Esophagus squamous epithelium (tissue), 5 donors: ENCODE results near the gene MAPKAPK3. TPM values are rescaled to one million over a fixed set of nuclear protein-coding genes. Genes with fewer than 3 reads are reported as not detected.

Experiments
- DNase-seq: peaks from one replicate; lab custom pipeline; 2025; lab: John Stamatoyannopoulos, UW
- H3K27ac ChIP-seq, 4 donors: fragments of 200-600 bp; sonication (generic); one replicate each; pipeline ENCODE4 v1.5.1; 2016 to 2019; ENCODE audit warnings: mild to moderate bottlenecking in 1 of 4
- H3K27me3 ChIP-seq, 4 donors: fragments of 200-600 bp; sonication (generic); 1 replicate in 3 of 4; 2 replicates in 1 of 4; pipeline versions ENCODE4 v1.5.1 to v1.6.0; 2017 to 2021; ENCODE audit warnings: antibody characterized with exemption in 1 of 4
- H3K36me3 ChIP-seq, 3 donors: fragments of 200-600 bp; sonication (generic); one replicate each; pipeline ENCODE4 v1.5.1; 2016 to 2019
- H3K4me1 ChIP-seq, 3 donors: fragments of 200-600 bp; sonication (generic); one replicate each; pipeline ENCODE4 v1.5.1; 2017 to 2019
- H3K4me3 ChIP-seq, 4 donors: fragments of 200-600 bp; sonication (generic); 1 replicate in 3 of 4; 2 replicates in 1 of 4; pipeline ENCODE4 v1.5.1; 2016 to 2019; ENCODE audit warnings: mild to moderate bottlenecking in 2 of 4, moderate library complexity in 1 of 4
- H3K9me3 ChIP-seq, 3 donors: fragments of 200-600 bp; sonication (generic); one replicate each; pipeline ENCODE4 v1.5.1; 2016 to 2019
- POLR2A ChIP-seq, 4 donors: fragments of 450-650 bp; IDR thresholded peaks; one replicate each; pipeline ENCODE4 v1.6.1; 2017; ENCODE audit warnings: antibody characterized with exemption in 4 of 4, mild to moderate bottlenecking in 4 of 4, moderate library complexity in 3 of 4
- WGBS, 2 donors: methylation state at CpG; one replicate each; pipeline ENCODE4 v1.1.5; 2018; 5-methylcytosine and 5-hydroxymethylcytosine counted together
- intact Hi-C: fragments of 100-400 bp; cut with DNase I; formaldehyde crosslinking; loops from one replicate; pipeline ENCODE4 v1.15.0; 2022
- total RNA-seq, 4 donors: library from RNA; depleted of rRNA; stranded (reverse); fragments of >200 nt; gene quantifications; one replicate each; pipeline ENCODE4 v1.1.0, GENCODE V29; 2016
- TF ChIP-seq, protein P1 (sequence below), 6 experiments: fragments of 450-650 bp in 4 of 6; fragments of 200-600 bp in 2 of 6; sonication (generic) in 2 of 6; IDR thresholded peaks; one replicate each; pipeline ENCODE4 v1.5.1; 2016 to 2019; ENCODE audit warnings: antibody characterized with exemption in 6 of 6, mild to moderate bottlenecking in 4 of 6, moderate library complexity in 4 of 6
- donor health status: DM: yes; HTN: yes; CAD: no.

The MAPKAPK3 gene
- total RNA-seq, 4 donors from 2014 or later, result 46.5 to 65.6 (median 52.3) TPM

DNA sequence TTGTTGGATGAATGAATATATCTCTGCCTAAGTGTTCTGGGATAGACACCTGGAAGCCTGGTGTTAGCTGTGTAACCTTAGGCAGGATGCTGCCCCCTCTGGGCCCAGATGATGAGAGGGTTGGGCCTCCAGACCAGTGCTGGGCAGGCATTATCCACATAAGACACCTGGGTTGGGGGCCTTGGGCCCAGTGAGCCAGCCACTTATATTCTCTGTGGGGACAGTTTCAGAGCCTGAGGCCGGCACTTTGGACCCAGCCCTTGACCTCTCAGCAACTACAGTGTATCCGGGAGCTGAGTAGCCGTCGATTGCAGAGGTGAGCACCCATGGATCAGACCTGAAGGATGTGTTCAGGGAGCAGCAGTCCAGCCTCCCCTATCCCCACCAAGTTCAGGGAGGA, 45.5 kb upstream of the MAPKAPK3 start:
- Histone ChIP-seq H3K4me1 (peaks cover 9 to 87% (median 43%) of the 10 kb centered on the region in 3 donors), H3K4me3 (no peak overlapping the region), H3K27me3 (no peaks in the 10 kb centered on the region), H3K9me3 (no peaks in the 10 kb centered on the region), H3K36me3 (peaks cover 0 to 17% (median 0%) of the 10 kb centered on the region in 3 donors), H3K27ac (peak overlapping the region in 1 of 4 donors; percentile 9)
- no CpG with 5 or more reads among the region's 4 CpGs for WGBS, 2 donors
- intact Hi-C loops, result no loop called here
- no peak for DNase-seq
- no peak for TF ChIP-seq POLR2A (IDR thresholded peaks at IDR 0.05)
- TF ChIP-seq, protein P1, sequence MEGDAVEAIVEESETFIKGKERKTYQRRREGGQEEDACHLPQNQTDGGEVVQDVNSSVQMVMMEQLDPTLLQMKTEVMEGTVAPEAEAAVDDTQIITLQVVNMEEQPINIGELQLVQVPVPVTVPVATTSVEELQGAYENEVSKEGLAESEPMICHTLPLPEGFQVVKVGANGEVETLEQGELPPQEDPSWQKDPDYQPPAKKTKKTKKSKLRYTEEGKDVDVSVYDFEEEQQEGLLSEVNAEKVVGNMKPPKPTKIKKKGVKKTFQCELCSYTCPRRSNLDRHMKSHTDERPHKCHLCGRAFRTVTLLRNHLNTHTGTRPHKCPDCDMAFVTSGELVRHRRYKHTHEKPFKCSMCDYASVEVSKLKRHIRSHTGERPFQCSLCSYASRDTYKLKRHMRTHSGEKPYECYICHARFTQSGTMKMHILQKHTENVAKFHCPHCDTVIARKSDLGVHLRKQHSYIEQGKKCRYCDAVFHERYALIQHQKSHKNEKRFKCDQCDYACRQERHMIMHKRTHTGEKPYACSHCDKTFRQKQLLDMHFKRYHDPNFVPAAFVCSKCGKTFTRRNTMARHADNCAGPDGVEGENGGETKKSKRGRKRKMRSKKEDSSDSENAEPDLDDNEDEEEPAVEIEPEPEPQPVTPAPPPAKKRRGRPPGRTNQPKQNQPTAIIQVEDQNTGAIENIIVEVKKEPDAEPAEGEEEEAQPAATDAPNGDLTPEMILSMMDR (IDR thresholded peaks at IDR 0.05), result no peak

DNA sequence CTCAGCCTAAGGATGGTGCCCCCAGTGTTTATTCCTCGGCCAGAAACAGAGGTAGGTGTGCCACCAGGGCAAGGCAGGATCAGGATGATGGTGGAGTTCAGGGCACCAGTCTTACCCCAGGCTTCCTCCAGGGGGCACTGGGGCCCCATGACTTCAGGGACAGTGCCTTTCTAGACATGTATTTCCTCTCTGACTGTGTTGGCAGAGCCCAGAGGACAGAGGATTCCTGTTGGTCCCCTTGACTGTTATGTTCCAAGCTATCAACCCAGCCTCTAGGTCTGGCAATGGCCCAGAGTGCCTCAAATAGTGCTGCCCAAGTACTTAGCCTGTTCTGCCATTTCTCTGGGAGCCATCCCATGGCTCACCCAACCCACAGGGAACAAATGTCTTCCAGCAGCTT, 44.8 kb upstream of the MAPKAPK3 start:
- no CpG with 5 or more reads among the region's 1 CpG for WGBS, 2 donors
- TF ChIP-seq, protein P1 (IDR thresholded peaks at IDR 0.05), result peak; percentile 77 to 96 (median 92)
- TF ChIP-seq POLR2A (IDR thresholded peaks at IDR 0.05), result no peak
- peaks cover 0 to 24% (median 0%) of the 10 kb centered on the region in 3 donors for H3K36me3 ChIP-seq
- peaks cover 9 to 81% (median 37%) of the 10 kb centered on the region in 3 donors for H3K4me1 ChIP-seq
- no peak for DNase-seq
- H3K9me3 ChIP-seq, result no peaks in the 10 kb centered on the region
- H3K27me3 ChIP-seq, result no peaks in the 10 kb centered on the region
- intact Hi-C loops, result loop anchor here (2.0 kb wide), 1 partner anchor 41 kb away; no protein-coding TSS in a partner anchor
- H3K27ac ChIP-seq, result peak overlapping the region in 2 of 4 donors; percentile 36 to 48
- H3K4me3 ChIP-seq, result no peak overlapping the region

DNA sequence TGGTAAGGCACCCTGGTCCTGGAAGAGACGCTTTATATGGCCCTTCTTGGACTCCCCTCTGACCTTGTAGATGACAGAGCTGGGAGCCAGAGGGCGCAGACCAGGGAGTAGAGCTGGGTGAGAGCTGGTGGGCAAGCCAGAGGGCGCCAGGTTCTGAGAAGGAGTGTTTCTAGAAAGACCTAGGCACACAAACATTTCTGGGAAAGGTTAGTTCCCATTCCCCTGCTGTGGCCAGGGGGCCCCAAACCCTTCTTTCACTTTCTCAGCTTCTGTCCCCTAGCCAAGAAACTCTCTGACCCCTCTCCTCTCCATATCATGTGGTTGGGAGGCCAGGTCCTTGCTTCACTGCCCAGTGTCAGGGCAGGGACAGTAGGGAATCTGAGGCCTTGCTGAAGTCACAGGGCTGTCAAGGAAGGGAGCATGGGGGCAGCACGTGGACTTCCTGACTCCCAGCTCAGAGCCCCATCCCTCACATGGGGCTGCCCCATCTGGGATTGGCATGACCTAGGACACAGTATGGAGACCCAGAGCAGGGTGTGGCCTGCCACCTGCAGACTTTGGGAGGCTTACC, 44.1 kb upstream of the MAPKAPK3 start:
- 70 to 85% methylated on average over 2 of the region's 4 CpGs for WGBS, 2 donors
- Histone ChIP-seq H3K27me3 (no peaks in the 10 kb centered on the region), H3K4me3 (no peak overlapping the region), H3K4me1 (peaks cover 6 to 73% (median 32%) of the 10 kb centered on the region in 3 donors), H3K9me3 (no peaks in the 10 kb centered on the region), H3K36me3 (peaks cover 0 to 31% (median 0%) of the 10 kb centered on the region in 3 donors), H3K27ac (peak overlapping the region in 1 of 4 donors; percentile 48)
- no peak for TF ChIP-seq POLR2A (IDR thresholded peaks at IDR 0.05)
- TF ChIP-seq, protein P1 (IDR thresholded peaks at IDR 0.05), result no peak
- intact Hi-C loops, result loop anchor here (2.0 kb wide), 1 partner anchor 40 kb away; no protein-coding TSS in a partner anchor
- DNase-seq, result no peak

DNA sequence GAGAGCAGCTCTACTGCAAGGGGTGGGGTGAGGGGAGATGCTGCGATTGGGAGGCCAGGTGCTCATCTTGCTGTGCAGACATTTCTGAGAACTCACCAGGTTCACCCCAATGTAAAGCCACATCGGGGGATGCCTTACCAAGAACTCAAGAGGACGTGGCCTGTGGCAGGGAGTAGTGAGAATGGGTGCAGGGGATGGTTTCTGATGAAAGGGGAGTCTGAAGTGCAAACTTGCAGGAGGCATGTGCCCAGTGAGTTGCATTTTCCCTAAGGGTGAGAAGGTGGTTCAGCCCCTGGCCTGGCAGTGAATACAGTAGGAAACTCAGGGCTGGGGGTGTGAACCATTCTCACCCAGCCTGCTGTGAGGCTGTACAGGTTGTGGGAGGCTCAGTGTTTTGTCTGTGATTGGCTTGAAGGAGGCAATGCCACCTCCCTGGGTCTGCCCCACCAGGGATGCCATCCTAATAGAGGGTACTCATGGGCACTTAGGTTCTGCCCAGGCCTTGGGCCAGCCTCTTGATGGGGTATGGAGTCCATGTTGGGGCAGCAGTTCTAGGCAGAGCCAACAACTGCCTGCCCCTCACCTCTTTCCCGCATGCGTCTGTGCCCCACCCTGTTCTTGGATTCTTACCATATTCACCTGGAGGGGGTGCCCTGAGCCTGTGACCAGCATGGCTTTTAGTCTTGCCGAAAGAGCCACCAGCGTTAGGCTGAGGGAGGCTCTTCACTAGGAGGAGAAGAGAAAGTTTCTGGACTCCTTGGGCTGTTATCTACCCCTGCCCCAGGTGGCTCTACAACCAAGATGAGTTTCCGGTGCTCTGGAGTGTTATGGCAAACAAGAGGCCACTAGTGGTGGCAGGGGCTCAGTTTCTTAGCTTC, 43.1 kb upstream of the MAPKAPK3 start:
- no peak overlapping the region for H3K4me3 ChIP-seq
- peaks cover 6 to 64% (median 23%) of the 10 kb centered on the region in 3 donors for H3K4me1 ChIP-seq
- 75 to 80% methylated on average over 6 to 8 of the region's 8 CpGs for WGBS, 2 donors
- H3K27me3 ChIP-seq, result no peaks in the 10 kb centered on the region
- no peaks in the 10 kb centered on the region for H3K9me3 ChIP-seq
- DNase-seq, result no peak
- no peak for TF ChIP-seq POLR2A (IDR thresholded peaks at IDR 0.05)
- TF ChIP-seq, protein P1 (IDR thresholded peaks at IDR 0.05), result no peak
- H3K27ac ChIP-seq, result peak overlapping the region in 2 of 4 donors; percentile 17 to 26
- intact Hi-C loops, result loop anchor here (2.0 kb wide), 1 partner anchor 39 kb away; no protein-coding TSS in a partner anchor
- H3K36me3 ChIP-seq, result peaks cover 0 to 40% (median 0%) of the 10 kb centered on the region in 3 donors
